Activated B cell treated with CpG ODN at 0.5 μM for 24 hours (primary cell): ENCODE data around the gene FAF1. TPM values are rescaled to one million over a fixed set of nuclear protein-coding genes. Genes with fewer than 3 reads are reported as not detected.

Source experiments
- ATAC-seq: fragments of 200-7000 bp; cut with Tn5 transposase; one replicate; pipeline ENCODE4 v1.10.0; 2021; ENCODE audit warnings: low read depth, mild to moderate bottlenecking, moderate library complexity
- CTCF ChIA-PET: fragments of 350-600 bp; sonication (Branson Sonifier 250); formaldehyde crosslinking; loops from one replicate; lab custom pipeline; 2021; ENCODE audit warnings: antibody characterized with exemption; lab: Charles Lee
- POLR2A ChIA-PET: fragments of 350-600 bp; sonication (Branson Sonifier 250); formaldehyde crosslinking; loops from one replicate; lab custom pipeline; 2021; ENCODE audit warnings: antibody characterized with exemption; lab: Charles Lee
- DNase-seq: peaks from one replicate; pipeline ENCODE4 v3.0.0; 2022
- H3K27ac Mint-ChIP-seq: one replicate; pipeline ENCODE4 v1.8.0; 2020; ENCODE audit warnings: mixed read lengths
- H3K27me3 Mint-ChIP-seq: one replicate; pipeline ENCODE4 v1.8.0; 2021; ENCODE audit warnings: mixed read lengths
- H3K36me3 Mint-ChIP-seq: one replicate; pipeline ENCODE4 v1.8.0; 2021; ENCODE audit warnings: low read depth, mixed read lengths
- H3K4me1 Mint-ChIP-seq: one replicate; pipeline ENCODE4 v1.8.0; 2021; ENCODE audit warnings: mixed read lengths
- H3K4me3 Mint-ChIP-seq: one replicate; pipeline ENCODE4 v1.8.0; 2020; ENCODE audit warnings: mild to moderate bottlenecking, mixed read lengths
- H3K9me3 Mint-ChIP-seq: one replicate; pipeline ENCODE4 v1.8.0; 2020; ENCODE audit warnings: mixed read lengths
- CTCF ChIP-seq: fragments of 200-600 bp; IDR thresholded peaks from one replicate; pipeline ENCODE4 v1.8.0; 2022; ENCODE audit warnings: antibody characterized with exemption, mild to moderate bottlenecking
- intact Hi-C: fragments of 100-400 bp; cut with micrococcal nuclease; formaldehyde crosslinking; loops from one replicate; pipeline ENCODE4 v1.15.1; 2024
- total RNA-seq: library from RNA; stranded (reverse); gene quantifications from 2 replicates; pipeline ENCODE4 v1.2.3, GENCODE V29; 2022

FAF1 gene
- total RNA-seq, 1 donor from 2014 or later = 61.7 TPM

- POLR2A ChIA-PET = no interaction called here
- CTCF ChIA-PET = no interaction called here
- Mint-ChIP-seq H3K4me1 (no peaks in the 10 kb centered on the region), H3K36me3 (peaks cover 56% of the 10 kb centered on the region), H3K27ac (no peak overlapping the region), H3K9me3 (no peaks in the 10 kb centered on the region), H3K4me3 (no peak overlapping the region), H3K27me3 (no peaks in the 10 kb centered on the region)
- ATAC-seq (no peak), DNase-seq (no peak)
- TF ChIP-seq CTCF = no peak
- intact Hi-C loops = no loop called here
Observed at GRCh38 chr1:50473513-50473912, 486.6 kb downstream of the FAF1 start.

DNA sequence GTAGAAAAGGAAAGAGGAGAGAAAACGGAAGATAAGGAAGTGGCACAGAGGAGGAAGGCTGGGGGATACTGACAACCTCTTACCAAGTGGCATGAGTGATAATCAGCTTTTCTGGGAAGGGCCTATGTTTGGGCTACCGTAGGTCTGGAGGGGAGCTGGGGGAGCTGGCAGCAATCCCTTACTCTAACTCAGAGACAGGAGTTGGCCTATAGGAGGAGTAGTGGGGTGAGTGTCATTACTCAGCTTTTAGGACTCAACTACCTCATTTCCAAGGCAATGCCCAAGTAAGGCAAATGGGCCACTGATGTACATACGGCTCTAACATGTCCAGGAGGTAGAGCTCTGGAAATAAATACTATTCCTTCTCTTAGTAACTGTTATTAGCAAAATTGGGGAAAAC lies 488.1 kb downstream of the FAF1 start:
- intact Hi-C loops = no loop called here
- Mint-ChIP-seq H3K36me3 (peaks cover 56% of the 10 kb centered on the region), H3K27ac (no peak overlapping the region), H3K27me3 (no peaks in the 10 kb centered on the region), H3K4me3 (no peak overlapping the region), H3K9me3 (no peaks in the 10 kb centered on the region), H3K4me1 (no peaks in the 10 kb centered on the region)
- TF ChIP-seq CTCF = no peak
- CTCF ChIA-PET = no interaction called here
- DNase-seq (no peak), ATAC-seq (no peak)
- POLR2A ChIA-PET = no interaction called here

DNA sequence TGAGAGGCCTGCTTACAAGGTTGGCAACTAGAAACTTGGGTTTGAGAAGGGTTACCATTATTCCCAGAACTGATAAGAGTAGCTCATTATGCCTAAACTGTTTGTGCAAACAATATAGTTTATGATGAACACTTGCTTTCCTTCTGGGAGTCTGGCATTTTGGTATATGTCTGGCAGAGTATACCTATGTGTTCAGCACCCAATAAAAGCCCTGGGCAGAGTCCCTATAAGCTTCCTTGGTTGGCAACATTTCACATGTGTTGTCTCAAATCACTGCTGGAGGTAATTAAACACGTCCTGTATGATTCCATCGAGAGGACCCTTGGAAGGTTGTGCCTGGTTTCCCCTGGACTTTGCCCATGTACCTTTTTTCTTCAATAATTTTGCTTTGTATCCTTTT lies 497.1 kb downstream of the FAF1 start:
- H3K36me3 Mint-ChIP-seq = peaks cover 17% of the 10 kb centered on the region
- no peak overlapping the region for H3K27ac Mint-ChIP-seq

GRCh38 chr1:50458507-50458906 lies 501.6 kb downstream of the FAF1 start:
- H3K27ac Mint-ChIP-seq = no peak overlapping the region
- ATAC-seq (no peak), DNase-seq (no peak)
- H3K27me3 Mint-ChIP-seq = no peaks in the 10 kb centered on the region
- intact Hi-C loops = no loop called here
- H3K4me3 Mint-ChIP-seq = no peak overlapping the region
- TF ChIP-seq CTCF = no peak
- no peaks in the 10 kb centered on the region for H3K9me3 Mint-ChIP-seq
- H3K4me1 Mint-ChIP-seq = no peaks in the 10 kb centered on the region
- CTCF ChIA-PET = no interaction called here
- POLR2A ChIA-PET = no interaction called here
- H3K36me3 Mint-ChIP-seq = peaks cover 20% of the 10 kb centered on the region

More for the DNA sequence above, 497.1 kb downstream of the FAF1 start:
- no peak overlapping the region for H3K4me3 Mint-ChIP-seq
- ATAC-seq (no peak), DNase-seq (no peak)
- ChIA-PET CTCF (no interaction called here), POLR2A (no interaction called here)
- TF ChIP-seq CTCF = no peak
- H3K4me1 Mint-ChIP-seq = no peaks in the 10 kb centered on the region
- intact Hi-C loops = no loop called here
- no peaks in the 10 kb centered on the region for H3K27me3 Mint-ChIP-seq
- H3K9me3 Mint-ChIP-seq = no peaks in the 10 kb centered on the region

DNA sequence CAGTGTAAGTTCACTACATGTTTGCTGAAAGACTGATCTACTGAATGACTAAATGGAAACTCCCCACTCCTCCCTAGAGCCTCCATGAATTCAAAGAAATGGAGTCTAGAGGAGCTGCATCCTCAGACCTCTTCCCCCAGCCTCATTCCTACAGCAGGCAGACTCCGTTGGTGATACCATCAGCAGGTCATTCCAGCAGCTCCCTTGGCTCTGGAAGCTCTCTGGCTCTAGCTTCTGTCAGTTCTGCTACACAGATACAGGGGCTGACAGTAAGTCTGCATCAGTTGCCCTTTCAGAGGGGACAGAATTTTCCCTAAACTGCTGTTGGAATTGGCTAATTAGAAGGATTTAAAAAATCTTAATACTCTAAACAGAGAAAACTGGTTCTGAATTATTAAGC lies 505.2 kb downstream of the FAF1 start:
- intact Hi-C loops = no loop called here
- TF ChIP-seq CTCF = no peak
- ATAC-seq (no peak), DNase-seq (no peak)
- H3K9me3 Mint-ChIP-seq = no peaks in the 10 kb centered on the region
- no peaks in the 10 kb centered on the region for H3K4me1 Mint-ChIP-seq
- ChIA-PET POLR2A (no interaction called here), CTCF (no interaction called here)
- H3K27me3 Mint-ChIP-seq = no peaks in the 10 kb centered on the region
- no peak overlapping the region for H3K27ac Mint-ChIP-seq
- H3K36me3 Mint-ChIP-seq = peaks cover 19% of the 10 kb centered on the region
- H3K4me3 Mint-ChIP-seq = no peak overlapping the region
